GM18502 (cell line): ENCODE results near the gene DLGAP4.
"Not testable (repeated sequence)": the region's sequence is repeated elsewhere in the genome, so short reads cannot be mapped to it uniquely, and the experiment has no call there.

Experiments used
- ATAC-seq: cut with Tn5 transposase; IDR thresholded peaks from one replicate; pipeline ENCODE4 v1.9.1; 2021; ENCODE audit warnings: mild to moderate bottlenecking; ENCODE audit not compliant: unreplicated experiment, poor library complexity

The DLGAP4 gene

DNA sequence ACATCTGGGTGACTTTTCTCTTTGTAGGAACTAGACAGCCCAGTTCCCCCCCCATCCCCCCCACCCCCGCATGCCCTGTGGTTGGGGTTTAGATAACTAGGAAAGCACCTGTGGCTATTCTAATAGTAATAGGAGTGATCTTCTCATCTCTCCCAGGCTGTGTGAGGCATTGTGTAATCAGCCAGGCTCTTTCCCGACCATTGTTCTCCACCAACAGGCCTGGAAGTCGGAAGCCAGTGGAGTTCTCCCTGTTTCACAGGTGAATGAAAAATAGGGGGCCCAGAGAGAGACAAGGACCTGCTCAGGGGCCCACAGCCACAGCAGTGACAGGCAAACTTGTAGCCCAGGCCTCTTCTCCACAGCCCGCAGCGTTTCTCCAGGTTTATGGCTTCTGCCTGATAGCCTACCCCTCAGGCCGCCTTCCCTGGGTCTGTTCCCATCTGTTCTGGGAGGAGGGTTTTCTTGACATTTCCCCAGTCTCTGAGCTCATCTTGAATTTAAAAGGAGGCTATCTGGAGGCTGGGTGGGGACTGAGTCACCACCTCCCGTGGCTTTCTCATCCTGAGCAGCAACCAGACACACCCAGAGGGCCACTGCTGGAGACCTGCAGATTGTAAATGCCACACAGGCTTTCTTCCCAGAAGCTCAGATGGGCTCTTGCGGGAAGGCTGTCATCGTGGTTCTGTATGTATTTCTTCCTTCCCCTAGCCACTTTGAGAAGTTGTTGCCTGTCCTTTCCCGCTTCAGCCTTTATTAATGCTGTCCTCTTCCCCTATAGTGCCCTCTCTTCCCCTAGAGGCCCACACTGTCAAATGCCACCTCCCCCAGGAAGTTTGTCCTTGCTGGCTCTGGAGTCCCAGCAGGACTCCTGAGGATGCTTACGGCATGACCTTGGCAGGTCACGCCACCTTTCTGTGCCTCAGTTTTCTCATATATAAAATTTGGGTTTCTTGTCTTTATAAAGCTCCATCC is 159.3 kb downstream of the DLGAP4 start:
- no peak for ATAC-seq

DNA sequence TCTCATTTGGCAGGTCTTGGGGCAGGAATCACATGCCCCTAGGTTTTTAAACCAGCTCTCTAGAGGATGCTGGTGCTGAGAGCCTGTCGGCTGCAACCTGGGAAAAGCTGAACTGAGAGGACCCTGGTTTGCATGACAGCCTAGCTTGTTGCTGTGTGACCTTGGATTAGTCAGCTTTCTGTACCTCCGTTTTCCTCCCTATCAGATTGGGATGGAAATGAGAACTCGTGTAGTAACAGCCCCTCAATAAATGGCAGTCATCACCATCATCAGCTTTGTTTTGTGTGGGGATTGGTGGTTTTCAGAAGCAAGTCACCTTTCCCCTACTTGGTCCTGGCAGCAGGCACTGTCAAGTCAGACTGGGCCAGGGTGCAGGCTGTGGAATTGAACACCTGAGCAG is 159.9 kb downstream of the DLGAP4 start:
- ATAC-seq: no peak

DNA sequence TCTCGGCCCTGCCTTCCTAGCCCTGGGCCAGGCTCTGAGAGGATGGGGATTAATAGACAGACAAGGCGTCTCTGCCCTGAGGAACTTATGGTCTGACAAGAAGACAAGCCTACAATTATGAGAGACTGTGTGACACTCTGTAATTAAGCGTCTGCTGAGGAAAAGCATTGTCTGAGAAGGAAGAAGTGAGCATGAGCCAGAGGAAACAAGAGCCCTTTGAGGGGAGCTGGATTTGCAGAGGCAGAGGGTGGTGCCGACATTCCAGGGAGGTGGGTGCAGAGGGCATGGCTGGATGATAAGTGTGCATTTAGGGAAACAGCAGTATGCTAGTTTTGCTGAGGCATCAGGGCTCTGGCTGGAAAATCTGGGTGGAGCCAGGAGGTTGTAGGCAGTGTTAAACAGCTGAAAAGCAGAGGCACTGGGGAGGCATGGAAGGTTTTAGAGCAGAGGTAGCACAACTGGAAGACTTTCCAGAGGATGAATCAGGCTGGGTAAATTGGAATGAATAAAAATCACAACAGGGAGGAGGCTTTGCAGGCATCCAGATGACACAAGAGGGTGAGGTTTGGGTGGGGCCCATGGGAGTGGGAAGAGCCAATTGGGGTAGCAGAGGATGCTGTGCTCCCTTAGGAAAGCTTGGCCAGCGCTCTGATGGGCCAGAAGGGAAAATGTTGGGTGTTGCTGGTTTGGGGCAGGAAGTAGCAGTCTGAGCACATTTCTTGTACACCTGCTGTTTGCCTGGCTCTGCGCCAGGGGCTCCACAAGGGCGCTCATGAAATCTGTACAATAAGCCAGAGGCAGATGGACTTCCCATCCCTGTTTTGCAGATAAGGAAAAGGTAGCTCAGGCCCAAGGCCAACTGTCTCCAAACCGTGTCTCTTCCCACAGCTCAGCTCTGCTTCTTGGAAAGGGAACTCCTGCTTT is 161.2 kb downstream of the DLGAP4 start:
- ATAC-seq: no peak

DNA sequence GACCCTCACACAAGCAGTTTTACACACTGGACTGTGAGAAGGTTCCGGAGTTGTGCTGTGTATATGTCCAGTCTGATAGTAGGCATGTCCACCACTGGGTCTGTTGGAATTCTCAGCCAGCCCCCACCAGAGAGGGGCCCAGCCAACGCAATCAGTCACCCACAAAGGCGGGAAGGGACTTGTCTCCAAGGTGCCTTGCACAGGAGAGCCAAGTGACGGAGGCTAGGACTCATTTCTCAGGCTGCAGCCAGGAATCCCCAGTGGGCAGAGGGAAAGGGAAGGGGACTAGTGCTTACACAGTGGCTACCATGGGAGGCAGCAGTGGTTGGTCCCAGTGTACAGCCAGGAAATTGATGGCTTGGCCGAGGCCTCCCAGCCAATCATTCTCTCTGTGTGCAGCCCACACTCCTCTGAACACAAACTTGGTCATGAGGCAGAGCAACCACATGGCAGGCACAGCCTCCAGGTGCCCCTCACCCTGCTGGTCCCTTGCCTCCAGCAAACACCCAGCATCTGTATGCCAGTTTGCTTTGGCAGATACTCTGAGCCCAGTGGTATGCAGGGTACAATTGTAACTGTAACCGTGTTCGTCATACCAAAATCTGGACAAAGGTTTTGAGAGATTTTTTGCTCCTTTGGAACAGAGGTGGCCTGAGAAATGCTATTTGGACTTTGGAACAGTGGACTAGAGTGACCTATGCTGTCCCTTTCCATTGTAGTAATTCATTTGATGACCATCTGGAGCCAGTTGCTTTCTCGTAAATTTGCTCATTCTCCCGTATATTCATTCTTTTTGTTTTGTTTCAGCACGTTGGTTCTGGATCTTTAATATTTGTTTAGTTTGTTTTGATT is 162.2 kb downstream of the DLGAP4 start:
- no peak for ATAC-seq

DNA sequence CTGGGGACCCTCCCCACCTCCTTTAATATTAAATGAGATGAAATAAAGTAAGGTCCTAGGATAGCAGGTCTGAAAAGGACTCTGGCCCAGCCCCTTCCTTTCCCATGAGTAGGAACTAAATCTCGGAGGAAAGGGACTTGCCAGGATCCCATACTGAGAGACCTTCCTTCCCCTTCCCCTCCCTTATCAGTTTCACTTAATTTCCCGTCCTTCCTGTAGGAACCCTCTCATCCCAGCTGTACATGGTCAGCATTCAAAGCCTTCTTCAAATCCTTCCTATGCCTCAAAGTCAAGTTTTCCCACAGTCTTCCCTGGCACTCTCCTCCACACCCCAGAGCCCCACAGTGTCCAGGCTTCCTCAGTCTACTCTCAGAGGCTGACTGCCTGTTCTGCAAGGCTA is 163.8 kb downstream of the DLGAP4 start:
- ATAC-seq: no peak

DNA sequence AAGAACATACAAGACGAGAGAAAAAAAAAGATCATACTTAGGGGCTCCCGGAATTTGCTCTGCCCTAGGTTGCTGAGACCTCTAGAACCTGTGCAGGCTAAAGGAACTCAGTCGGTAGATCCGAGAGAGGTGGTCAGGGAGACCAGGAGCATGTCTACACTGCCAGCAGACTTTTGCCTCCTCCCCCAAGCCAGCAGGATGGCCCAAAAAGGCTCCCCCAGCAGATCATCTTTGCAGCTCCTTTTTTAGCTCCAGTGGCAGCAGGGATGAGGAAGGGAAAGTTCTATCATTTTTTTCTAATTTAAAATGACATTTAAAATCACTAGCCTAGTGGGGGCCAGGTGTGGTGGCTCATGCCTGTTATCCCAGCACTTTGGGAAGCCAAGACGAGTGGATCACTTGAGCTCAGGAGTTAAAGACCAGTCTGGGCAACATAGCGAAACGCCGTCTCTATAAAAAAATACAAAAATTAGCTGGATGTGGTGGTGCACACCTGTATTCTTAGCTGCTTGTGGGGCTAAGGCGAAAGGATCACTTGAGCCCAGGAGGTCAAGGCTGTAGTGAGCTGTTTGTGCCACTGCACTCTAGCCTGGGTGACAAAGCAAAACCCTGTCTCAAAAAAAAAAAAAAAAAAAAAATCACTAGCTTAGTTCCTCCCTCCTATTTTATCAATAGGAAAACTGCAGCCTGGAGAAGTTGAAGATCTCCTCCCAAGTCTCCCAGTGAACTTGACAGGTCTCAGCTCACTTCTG is 165.9 kb downstream of the DLGAP4 start:
- no peak for ATAC-seq

DNA sequence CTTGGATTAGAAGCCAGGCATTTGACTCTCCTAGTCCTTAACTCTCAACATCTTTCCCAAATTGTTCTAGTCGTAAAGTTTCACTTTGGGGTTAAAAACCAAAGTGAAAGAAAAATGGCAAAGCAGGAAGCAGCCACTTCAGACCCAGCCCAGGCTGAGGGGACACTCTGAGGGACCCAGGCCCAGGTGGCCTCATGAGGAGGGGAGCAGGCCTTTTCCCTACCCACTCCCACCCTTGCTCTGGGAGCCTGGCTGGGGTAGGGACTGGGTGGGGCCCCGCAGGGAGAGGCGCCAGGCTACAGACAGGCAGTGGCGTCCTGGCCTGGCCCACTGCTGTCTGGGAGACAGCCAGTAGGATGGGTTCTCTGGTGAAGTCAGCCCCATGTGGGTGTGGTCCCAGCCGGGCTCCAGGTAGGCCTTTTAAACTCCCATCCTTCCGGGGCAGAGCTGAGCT is 166.5 kb downstream of the DLGAP4 start:
- no peak for ATAC-seq

DNA sequence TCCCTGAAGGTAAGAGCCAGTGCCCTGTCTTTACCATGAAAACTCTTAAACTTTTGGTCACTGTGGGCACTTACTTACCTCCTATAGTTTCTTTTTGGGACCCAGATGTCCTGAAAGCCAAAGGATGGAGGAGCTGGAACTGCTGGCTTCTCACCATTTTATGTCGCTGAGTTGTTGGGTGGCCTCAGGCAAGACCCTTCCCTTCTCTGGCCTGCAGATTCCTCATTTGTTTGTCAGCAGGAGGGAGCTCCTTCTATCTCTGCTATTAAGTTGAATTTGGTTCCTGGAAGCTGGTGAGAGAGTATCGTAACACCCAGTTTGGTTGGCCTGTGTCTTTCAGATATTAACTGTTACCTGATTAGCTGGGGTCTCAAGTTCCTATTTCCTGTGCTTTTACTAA is 167.0 kb downstream of the DLGAP4 start:
- no peak for ATAC-seq

DNA sequence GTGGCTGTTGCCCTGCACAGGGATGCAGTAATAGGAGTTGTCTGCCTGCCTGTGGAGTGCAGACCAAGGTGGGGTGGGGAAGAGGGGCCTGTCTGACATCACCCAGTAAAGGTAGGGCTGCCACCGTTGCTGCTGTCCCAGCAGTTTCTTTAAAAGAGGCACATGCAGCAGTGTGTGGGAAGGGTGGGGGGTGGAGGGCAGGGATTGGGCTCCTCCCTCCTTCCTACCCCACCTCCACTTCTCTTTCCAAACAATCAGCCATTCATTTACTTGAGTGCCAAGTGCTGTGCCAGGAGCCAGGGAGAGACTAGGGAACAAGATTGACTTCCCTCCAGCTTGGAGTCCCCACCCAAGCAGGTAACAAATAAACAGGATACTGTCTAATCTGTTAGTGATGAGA is 168.4 kb downstream of the DLGAP4 start:
- ATAC-seq: no peak

DNA sequence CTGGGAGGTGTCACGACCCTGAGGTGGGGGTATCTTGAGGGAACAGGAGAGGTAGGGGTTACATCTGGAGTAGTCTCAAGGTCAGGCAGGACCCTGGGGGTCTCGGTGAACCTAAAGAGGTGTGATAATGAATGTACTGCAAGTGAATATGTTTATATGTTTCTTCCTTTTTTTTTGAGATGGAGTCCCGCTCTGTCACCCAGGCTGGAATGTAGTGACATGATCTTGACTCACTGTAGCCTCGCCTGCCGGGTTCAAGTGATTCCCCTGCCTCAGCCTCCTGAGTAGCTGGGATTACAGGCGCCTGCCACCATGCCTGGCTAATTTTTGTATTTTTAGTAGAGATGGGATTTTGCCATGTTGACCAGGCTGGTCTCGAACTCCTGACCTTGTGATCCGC is 168.9 kb downstream of the DLGAP4 start:
- ATAC-seq: not testable (repeated sequence)

DNA sequence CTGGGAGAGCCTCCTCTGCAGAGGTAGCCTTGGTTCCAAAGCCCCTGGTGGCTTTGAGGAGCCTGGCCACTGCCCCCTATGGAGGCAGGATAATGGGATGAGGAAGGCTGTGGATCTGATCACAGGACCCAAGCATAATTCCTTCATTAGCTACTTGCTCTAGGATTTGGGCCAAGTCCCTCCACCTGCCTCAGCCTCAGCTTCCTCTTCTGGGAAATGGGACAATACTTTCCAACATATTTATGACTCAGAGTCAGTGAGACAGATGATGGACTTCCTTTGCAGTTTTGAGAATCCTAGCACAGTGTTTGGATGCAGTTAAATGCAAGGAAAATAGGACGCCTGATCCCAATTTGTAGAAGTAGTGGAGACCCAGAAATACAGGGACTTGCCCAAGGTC is 171.3 kb downstream of the DLGAP4 start:
- ATAC-seq: no peak

DNA sequence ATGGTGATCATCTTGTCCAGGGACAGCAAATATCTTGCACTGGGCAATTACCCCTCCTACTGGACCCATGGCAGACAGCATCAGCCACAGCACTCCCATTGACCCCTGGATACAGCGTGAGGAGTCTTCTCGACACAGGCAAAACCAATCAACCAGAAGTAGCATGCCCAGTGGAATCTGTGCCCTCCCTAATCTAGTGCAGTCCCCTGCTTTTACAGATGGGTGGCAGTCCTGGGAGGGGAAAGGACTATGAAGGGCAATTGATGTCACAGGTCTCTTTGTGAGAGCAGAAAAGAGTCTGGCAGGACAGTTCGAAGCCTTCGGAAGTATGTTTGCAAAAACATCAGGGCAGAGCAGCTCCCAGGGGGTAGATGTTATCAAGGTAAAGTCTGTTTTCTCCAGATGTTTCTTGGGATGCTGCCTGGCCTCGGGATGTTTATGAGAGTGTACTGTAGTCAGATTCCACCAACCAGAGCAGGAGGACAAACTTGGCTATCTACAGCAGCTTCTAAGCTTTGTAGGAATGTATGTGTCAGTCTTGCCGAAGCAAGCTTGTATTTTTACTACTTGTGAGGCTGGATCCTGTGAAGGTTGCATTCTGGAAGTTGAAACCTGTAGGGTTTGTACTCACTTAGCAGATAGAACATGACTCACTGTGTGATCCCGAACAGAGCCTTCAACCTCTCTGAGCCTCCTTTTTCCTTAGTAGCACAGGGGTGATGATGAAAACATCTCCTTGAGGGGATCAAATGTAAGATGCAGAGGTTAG is 172.2 kb downstream of the DLGAP4 start:
- no peak for ATAC-seq

DNA sequence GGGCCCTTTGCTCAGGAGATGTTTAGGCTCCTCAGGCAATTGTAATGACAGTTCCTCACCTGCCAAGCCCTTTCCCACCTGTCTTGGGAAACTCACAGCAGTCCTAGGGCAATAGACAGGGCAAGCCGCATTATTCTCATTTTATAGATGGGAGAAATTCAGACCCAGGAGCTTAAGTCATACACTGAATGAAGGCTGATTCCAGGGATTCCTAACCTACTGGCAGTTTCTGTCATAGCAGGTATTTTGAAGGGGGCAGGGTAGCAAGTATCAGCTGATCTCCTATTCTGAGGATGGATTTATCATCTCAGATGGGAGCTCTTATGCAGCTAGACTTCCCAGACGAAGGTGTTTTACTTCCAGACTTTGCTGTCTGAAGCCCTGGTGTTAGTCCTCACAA is 173.8 kb downstream of the DLGAP4 start:
- ATAC-seq: no peak

DNA sequence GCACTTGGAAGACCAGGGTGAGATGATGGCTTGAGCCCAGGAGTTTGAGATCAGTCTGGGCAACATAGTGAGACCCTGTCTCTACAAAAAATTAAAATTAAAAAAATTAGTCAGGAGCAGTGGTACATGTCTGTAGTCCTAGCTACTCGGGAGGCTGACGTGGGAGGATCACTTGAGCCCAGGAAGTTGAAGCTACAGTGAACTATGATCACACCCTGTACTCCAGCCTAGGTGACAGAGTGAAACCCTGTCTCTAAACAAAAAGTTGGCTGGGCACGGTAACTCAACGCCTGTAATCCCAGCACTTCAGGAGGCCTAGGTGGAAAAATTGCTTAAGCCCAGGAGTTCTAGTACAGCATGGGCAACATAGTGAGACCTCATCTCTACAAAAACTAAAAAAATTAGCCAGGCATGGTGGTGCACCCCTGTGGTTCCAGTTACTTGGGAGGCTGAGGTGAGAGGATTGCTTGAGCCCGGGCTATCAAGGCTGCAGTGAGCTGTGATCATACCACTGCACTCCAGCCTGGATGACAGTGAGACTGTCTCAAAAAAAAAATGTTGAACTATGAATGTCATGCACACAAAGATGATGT is 174.4 kb downstream of the DLGAP4 start:
- no peak for ATAC-seq

DNA sequence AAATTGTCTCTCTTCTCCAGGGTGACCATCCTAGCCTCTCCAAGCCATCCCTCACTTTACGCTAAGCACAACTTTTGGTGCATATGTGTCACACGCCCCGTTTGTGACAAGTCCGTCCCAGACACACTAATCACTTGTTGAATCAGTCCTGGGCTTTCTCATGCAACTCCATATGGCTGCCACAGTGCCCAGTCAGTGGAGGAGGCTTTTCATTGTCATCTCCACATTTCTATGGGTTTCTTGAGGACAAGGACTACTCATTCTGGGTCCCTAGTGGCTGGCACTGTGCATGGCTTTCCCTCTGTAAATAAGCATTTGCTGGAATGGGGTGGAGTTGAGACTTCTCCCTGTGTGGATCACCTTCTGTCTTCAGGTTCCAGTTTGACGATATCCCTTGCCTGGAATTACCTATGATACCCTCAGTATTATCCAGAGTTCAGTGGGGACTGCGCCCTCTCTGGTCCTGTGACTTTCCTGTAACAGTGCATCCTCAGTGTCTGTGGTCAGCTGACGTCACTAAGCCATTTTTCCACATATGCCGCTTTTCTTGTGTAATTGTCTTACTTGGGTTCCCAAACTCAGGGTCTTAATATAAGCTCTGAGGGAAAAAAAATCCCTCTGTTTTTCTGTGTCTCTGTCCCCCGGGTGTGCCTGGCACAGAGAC is 175.4 kb downstream of the DLGAP4 start:
- ATAC-seq: no peak

DNA sequence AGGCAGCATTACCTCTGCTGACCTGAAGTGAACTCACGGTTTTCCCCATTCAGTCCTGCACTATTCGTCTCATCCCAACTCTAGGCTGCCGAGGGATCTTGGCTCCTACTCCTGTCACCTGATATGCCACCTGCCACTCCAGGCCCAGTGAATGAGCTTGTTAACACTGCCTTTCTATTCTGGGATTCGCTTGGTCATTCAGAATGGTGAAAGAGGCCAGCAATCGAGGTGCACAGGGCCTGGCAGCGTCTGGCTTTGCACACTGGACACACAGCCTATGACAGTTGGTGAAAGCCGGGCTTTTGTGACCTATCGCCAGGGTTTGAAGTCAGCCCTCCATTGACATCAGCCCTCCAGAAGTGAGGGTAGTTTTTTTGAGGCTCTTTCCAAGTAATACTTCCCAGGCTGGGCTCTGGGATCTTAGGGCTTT is 175.9 kb downstream of the DLGAP4 start:
- no peak for ATAC-seq

DNA sequence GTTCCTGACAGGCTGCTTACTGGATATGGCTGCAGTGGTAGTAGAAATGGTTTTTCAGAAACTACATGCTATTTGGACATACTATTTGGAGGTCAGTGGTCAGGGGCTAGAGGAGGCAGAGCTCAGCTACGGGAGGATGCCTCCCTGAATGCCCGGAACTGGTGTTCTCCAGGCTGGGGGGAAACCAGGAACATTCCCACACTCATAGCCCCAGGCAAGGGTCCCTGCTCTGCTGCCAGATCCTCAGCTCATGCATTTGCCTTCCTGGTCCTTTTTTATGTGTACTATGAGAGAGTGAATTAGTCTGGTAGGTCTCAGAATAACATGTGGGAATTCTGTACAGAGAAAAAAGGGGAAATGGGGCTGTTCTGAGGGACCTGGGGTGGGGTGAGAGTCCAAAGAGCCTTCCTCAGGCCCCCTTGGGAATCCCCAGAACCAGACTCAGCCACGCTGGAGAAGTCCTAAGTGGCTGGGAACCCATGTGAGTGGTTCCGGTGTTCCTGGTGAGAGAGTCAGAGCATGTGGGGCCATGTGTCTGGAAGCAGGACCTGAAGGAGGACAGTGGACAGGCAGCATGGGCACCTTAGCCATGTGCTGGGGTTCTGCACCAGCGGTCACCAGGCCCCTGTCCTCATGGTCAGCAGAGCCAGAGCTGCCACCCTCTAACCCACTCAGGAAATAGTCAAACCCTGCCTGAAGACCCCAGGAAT is 177.2 kb downstream of the DLGAP4 start:
- ATAC-seq: no peak
